SJSA1 (cell line): ENCODE results near the gene LRRC26. TPM values are rescaled to one million over a fixed set of nuclear protein-coding genes. Genes with fewer than 3 reads are reported as not detected.

ENCODE experiments used
- DNase-seq, 2 experiments: peaks; one replicate each; pipeline ENCODE4 v3.0.0-alpha.2; 2015 to 2020; ENCODE audit warnings: low spot score in 2 of 2, low read depth in 1 of 2
- H3K27ac ChIP-seq: fragments of 250-450 bp; sonication (Bioruptor Pico); 2 replicates; pipeline ENCODE4 v1.5.1; 2020; ENCODE audit warnings: mild to moderate bottlenecking, moderate library complexity
- H3K27me3 ChIP-seq: fragments of 250-450 bp; sonication (Bioruptor Pico); replicated peaks from 2 replicates; pipeline ENCODE4 v1.5.1; 2020; ENCODE audit warnings: mild to moderate bottlenecking, moderate library complexity
- H3K36me3 ChIP-seq: fragments of 250-450 bp; sonication (Bioruptor Pico); 2 replicates; pipeline ENCODE4 v1.5.1; 2020; ENCODE audit warnings: mild to moderate bottlenecking
- H3K4me1 ChIP-seq: fragments of 250-450 bp; sonication (Bioruptor Pico); replicated peaks from 2 replicates; pipeline ENCODE4 v1.6.1; 2021; ENCODE audit warnings: mild to moderate bottlenecking
- H3K4me3 ChIP-seq: fragments of 250-450 bp; sonication (Bioruptor Pico); 2 replicates; pipeline ENCODE4 v1.5.1; 2020; ENCODE audit warnings: mild to moderate bottlenecking
- H3K9me3 ChIP-seq: fragments of 250-450 bp; sonication (Bioruptor Pico); replicated peaks from 2 replicates; pipeline ENCODE4 v1.5.1; 2020; ENCODE audit warnings: mild to moderate bottlenecking
- total RNA-seq: library from RNA; depleted of rRNA; stranded (reverse); fragments of >200 nt; shearing (Covaris generic); gene quantifications from 2 replicates; pipeline ENCODE4 v1.2.3, GENCODE V29; 2014

The LRRC26 gene
- total RNA-seq, 1 experiment from 2014 or later: not detected

DNA sequence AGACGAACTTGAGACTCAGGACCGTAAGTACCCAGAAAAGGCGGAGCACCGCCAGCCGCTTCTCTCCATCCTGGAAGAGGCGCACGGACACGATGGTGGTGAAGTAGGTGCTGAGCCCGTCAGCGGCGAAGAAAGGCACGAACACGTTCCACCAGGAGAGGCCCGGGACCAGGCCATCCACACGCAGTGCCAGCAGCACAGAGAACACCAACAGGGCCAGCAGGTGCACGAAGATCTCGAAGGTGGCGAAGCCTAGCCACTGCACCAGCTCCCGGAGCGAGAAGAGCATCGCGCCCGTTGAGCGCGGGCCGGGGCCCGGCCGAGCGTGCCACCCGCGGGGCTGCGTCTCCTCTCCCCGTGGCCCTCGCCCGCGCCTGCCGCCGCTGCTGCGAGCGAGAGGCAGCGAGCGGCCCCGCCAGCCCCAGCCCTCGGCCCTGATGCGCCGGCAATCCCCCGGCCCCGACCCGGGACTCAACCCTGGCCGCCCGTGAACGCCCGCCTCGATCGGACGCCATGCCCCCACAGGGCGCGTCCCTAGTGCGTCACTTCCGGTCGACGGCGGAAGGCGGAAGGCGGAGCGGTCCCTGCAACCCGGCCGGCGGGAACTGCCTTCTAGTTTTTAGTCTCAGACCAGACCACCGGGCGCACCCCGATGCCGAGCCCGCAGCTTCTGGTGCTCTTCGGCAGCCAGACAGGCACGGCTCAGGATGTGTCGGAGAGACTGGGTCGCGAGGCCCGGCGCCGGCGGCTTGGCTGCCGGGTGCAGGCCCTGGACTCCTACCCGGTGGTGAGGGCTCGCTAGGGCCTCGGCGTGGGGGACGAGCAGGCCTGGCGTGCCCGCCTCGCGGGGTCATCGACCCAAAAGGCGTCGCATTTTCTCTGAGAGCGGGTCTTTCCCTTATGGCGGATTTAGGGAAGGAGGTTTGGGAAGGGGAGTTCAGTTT, 35.5 kb upstream of the LRRC26 start, which contains the start of the genes NDOR1 and TMEM203:
TSS of gene NDOR1 (plus strand) at position 575 of the 944 bp plus-strand sequence. CDS start at position 653, 78 bp downstream.
TSS of gene TMEM203 (minus strand) at position 523 of the 944 bp plus-strand sequence. CDS start at position 289, 234 bp downstream.
- no peaks in the 10 kb centered on the region for H3K9me3 ChIP-seq
- H3K4me3 ChIP-seq: peak within 1 kb of the TSS; percentile 88
- H3K36me3 ChIP-seq: peaks cover 43% of the 10 kb centered on the region
- no peaks in the 10 kb centered on the region for H3K27me3 ChIP-seq
- H3K27ac ChIP-seq: peak within 1 kb of the TSS; percentile 46
- DNase-seq: peak; percentile 74 to 88
- H3K4me1 ChIP-seq: peaks cover 19% of the 10 kb centered on the region

DNA sequence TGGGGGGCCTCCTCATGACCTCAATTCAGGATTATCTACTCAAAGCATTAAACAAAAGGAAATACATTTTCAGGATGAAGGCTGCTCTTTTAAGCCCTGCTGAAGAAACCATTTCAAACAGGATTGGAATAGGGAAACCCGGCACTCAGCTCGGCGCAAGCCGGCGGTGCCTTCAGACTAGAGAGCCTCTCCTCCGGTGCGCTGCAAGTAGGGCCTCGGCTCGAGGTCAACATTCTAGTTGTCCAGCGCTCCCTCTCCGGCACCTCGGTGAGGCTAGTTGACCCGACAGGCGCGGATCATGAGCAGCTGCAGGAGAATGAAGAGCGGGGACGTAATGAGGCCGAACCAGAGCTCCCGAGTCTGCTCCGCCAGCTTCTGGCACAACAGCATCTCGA, 34.9 kb upstream of the LRRC26 start:
- DNase-seq: no peak
- no peak overlapping the region for H3K27ac ChIP-seq
- H3K4me3 ChIP-seq: peak overlapping the region; percentile 88
- peaks cover 20% of the 10 kb centered on the region for H3K4me1 ChIP-seq
- no peaks in the 10 kb centered on the region for H3K27me3 ChIP-seq
- no peaks in the 10 kb centered on the region for H3K9me3 ChIP-seq
- H3K36me3 ChIP-seq: peaks cover 40% of the 10 kb centered on the region

DNA sequence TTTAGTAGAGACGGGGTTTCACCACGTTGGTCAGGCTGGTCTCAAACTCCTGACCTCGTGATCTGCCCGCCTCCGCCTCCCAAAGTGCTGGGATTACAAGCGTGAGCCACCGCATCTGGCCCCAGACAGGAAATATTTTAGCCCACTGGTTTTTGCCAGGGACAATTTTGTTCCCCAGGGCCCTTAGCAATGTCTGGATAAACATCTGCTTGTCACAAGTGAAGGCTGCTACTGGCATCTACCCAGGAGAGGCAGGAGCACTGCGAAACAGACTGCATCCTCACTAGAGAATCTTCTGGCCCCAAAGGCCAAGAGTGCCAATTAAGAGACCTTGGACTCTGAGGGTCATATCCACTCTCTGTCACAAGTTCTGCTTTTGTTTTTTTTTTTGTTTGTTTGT, 33.1 kb upstream of the LRRC26 start:
- Histone ChIP-seq H3K4me3 (no peak overlapping the region), H3K27ac (no peak overlapping the region), H3K4me1 (peaks cover 27% of the 10 kb centered on the region), H3K9me3 (no peaks in the 10 kb centered on the region), H3K27me3 (no peaks in the 10 kb centered on the region), H3K36me3 (peaks cover 30% of the 10 kb centered on the region)
- DNase-seq: no peak

DNA sequence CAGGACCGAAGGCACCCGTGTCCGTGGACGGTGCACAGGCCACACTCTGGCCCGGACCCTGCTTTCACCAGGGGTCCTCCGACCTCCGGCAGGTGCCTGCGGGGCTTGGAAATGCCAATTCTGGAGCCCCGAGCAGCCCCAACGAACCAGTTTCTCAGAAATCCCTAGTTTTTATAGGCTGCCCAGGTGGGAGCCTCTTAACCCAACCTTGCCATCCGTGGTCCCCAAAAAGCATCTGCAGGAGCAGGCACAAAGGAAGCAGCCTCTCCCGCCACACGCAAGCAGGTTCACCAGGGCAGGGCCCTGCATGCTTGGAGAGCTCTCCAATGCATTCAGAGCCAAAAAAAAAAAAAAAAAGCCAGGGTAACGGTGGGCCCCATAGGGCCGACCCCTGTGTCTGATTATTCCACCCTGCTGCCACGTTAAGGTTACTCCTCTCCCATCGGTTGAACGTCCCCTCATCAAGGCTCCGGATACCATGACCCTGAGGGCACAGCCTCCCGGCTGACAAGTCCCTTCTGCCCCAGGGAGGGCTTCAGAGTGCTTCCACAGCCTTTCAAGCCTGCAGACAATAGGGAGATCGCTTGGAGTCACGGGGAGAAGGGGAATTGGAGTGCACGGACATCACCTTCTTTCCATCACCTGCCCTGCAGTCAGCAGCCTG, 31.5 kb upstream of the LRRC26 start:
- peaks cover 21% of the 10 kb centered on the region for H3K4me1 ChIP-seq
- H3K27me3 ChIP-seq: no peaks in the 10 kb centered on the region
- no peaks in the 10 kb centered on the region for H3K9me3 ChIP-seq
- H3K27ac ChIP-seq: no peak overlapping the region
- H3K36me3 ChIP-seq: peaks cover 16% of the 10 kb centered on the region; the same call in 1 of the 2 replicates
- DNase-seq: no peak
- H3K4me3 ChIP-seq: peak overlapping the region; percentile 77

DNA sequence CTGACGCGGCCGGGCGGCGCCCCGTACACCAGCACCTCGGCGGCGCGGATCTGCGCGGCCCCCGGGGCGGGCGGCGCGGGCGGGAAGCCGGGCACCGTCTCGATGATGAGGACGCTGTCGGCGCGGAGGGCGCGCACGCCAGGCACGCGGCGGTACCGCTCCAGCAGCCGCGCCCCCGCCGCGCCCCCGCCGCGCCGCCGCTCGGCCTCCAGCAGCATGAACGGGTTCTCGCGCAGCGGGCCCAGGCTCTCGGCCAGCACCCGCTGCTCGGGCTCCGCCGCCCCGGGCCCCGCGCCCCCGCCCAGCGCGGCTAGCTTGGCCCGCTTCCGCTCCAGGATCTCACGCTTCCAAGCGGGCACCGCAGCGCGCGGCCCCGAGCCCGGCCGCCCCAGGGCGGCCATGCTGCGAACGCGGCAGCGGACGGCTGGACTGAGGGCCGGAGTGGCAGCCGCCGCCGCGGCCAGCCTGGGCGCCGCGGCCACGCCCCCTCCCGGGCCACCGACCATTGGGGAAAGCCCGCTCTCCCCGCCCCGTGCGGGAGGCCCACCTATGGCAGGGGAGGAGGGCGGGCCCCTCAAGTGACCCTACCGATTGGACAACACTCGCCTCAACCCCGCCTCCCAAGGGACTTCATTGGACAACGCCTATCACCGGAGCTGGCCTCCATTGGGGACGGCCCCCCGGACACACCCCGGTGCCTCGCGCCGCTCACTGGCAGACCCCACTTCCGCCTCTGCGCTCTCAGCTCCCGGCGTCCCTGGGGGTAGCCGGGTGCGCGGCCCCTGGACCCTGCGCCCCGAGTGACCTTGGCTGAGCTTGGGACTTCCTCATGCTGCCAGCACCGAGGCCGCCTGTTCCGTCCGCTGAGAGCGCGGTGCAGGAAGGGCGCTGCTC, 30.7 kb upstream of the LRRC26 start, which contains the start of gene TPRN:
TSS of gene TPRN (minus strand) at position 431 of the 894 bp plus-strand sequence. CDS start at position 401, 30 bp downstream.
- no peaks in the 10 kb centered on the region for H3K27me3 ChIP-seq
- peak within 1 kb of the TSS; percentile 77 for H3K4me3 ChIP-seq
- no peaks in the 10 kb centered on the region for H3K9me3 ChIP-seq
- no peak within 1 kb of the TSS for H3K27ac ChIP-seq
- peaks cover 19% of the 10 kb centered on the region for H3K4me1 ChIP-seq
- H3K36me3 ChIP-seq: peaks cover 14% of the 10 kb centered on the region; the same call in 1 of the 2 replicates
- peak; percentile 98 to 99 for DNase-seq

DNA sequence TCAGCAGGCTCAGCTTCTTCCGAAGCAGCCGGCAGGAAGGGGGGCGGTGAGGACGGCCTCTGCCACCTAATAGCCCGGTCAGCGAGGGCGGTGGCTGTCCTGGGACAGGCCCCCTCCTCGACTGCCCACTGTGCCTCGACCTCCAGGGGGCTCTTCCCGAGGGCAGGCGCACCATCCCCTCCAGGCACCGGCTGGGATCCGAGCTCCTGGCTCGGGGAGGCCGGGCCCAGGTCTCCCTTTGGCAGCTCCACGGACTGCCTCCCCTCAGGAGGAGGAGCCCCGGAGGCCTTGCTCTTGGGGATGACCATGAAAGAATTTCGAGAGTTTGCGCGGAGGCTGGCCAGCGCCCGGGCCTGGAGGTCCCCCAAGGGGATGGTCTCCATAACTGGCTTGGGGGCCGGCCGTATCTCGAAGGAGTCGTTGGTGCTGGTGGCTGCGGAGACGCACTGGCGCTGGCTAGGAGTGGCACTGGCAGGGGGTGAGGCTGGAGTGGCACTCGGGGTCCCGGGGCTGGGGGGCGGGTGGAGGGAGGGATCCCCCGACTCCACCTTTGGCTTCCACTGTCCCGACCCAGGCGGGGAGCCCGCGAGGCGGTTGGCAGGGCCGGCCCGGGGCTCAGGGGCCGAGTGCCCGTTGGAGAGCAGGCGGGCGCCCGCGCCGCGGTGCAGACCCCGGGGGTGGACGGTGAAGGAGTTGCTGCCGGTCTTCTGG, 29.7 kb upstream of the LRRC26 start:
- Histone ChIP-seq H3K4me1 (peaks cover 15% of the 10 kb centered on the region), H3K27me3 (no peaks in the 10 kb centered on the region), H3K9me3 (no peaks in the 10 kb centered on the region), H3K36me3 (peaks cover 6% of the 10 kb centered on the region; the same call in 1 of the 2 replicates), H3K27ac (no peak overlapping the region), H3K4me3 (peak overlapping the region; percentile 77)
- no peak for DNase-seq

DNA sequence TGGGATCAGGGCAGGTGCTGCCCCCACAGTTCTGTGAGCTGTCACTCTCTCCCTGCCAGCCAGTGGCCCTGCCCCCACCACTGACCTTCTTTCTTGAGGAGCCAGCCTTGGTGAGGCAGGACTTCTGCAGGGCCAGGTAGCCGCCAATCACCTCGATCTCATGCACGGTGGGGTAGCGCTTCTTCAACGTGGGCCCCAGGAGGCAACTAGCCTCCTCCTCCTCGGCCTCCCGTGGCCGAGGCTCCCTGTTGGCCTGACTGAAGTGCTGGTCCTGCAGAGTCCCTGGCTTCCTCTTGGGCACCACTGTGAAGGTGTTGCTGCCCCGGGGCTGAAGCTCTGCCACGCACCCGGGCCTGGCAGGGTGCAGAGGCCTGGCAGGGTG, 29.0 kb upstream of the LRRC26 start:
- DNase-seq: no peak
- Histone ChIP-seq H3K4me3 (no peak overlapping the region), H3K4me1 (peaks cover 8% of the 10 kb centered on the region), H3K9me3 (no peaks in the 10 kb centered on the region), H3K27me3 (no peaks in the 10 kb centered on the region), H3K27ac (no peak overlapping the region), H3K36me3 (peaks cover under 1% of the 10 kb centered on the region; the same call in 1 of the 2 replicates)

DNA sequence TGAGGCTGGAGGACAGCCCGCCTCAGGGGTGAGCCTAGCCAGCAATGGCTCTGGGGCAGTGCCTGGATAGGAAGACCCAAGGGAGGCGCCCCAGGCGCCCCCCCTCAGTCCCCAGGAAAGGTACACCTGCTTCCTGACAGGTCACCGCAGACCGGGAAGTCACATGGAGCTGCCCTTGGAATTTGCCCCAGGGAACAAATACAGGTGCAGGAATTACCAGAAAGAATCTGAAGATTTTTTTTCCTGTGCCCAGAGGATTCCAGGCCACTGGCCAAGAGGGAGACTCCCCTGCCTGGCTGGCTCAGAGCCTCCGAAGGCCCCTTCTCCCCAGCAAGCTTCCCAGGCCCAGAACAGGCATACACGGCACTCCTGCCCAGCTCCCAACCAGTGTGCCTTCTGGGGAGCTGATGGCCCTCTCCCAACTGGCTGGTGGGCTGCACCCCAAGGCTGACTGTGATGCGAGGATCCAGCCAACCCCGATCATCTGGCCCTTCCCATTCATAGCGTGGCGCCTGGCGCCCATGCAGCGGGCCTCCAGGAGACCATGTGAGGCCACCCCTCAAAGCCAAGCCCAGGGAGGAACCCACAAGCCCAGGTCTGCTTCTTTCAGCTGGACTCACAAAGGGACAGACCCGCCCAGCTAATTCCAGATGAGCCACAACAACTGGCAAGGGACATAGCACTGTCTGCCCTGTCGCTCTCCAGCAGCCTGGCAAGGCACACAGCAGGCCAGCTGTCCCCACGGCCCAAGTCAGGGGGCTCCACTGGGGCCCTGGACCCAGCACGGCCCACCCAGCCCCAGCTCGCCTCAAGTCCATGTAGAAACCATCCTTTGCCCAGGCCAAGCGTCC, 28.4 kb upstream of the LRRC26 start:
- DNase-seq: no peak
- Histone ChIP-seq H3K4me3 (no peak overlapping the region), H3K27ac (no peak overlapping the region), H3K4me1 (peaks cover 8% of the 10 kb centered on the region), H3K9me3 (no peaks in the 10 kb centered on the region), H3K27me3 (no peaks in the 10 kb centered on the region), H3K36me3 (no peaks in the 10 kb centered on the region; the same call in 1 of the 2 replicates)

DNA sequence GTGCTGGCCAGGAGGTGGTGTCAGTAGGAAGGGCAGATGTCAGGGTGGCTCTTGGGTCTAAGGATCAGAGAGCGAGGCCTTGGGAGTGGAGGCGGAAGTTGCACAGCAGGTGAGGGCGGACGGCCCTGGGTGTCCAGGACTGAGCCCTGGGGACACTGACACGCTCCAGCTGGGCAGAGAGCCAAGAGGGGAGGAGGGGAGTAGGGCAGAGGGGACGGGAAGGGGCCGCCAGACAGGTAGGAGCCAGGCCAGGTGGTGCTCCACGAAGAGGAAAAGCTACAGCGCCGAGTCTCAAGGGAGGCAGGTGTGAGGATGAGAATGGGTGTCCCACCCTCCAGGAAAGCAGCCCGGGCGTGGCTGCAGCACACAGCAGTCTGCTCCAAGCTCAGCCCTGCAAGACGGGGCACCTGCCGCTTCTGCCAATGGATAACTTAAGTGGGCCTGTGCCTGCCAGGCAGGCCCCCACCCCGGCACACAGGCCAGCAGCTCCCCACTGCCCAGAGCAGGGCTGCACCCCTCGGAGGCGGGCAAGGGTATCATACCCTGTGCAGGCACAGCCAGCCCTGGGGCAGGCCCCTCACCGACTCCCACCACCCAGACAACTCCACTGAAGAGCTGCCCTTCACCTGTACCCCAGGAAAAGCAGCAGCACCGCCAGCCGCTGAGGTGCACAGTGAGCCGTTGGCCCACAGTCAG, 25.8 kb upstream of the LRRC26 start:
- H3K27ac ChIP-seq: no peak overlapping the region
- H3K9me3 ChIP-seq: no peaks in the 10 kb centered on the region
- peaks cover 18% of the 10 kb centered on the region for H3K36me3 ChIP-seq
- H3K4me3 ChIP-seq: no peak overlapping the region
- H3K4me1 ChIP-seq: peaks cover 8% of the 10 kb centered on the region; the same call in 1 of the 2 replicates
- H3K27me3 ChIP-seq: no peaks in the 10 kb centered on the region
- DNase-seq: no peak

DNA sequence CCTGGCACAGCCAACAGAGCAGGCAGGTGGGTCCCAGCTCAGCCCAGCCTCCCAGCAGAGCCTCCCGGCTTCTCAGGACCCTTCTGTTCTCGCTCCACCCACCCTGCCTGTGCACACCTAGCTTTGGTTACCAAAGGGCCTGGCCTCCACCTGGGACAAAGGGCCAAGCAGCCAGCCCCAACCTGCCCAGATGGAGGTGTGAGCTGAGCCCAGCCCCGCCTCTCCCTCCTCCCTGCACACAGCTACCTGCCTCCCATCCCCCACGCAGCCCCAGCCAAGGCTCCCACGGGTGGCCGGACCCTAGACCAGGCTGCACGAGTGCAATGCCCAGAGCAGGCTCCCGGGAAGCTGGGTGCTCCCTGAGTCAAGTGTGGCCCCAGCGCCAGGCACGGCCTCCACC, 25.1 kb upstream of the LRRC26 start:
- DNase-seq: no peak
- H3K36me3 ChIP-seq: peaks cover 25% of the 10 kb centered on the region
- no peaks in the 10 kb centered on the region for H3K9me3 ChIP-seq
- H3K4me3 ChIP-seq: no peak overlapping the region
- no peak overlapping the region for H3K27ac ChIP-seq
- no peaks in the 10 kb centered on the region for H3K27me3 ChIP-seq
- H3K4me1 ChIP-seq: peaks cover 11% of the 10 kb centered on the region

DNA sequence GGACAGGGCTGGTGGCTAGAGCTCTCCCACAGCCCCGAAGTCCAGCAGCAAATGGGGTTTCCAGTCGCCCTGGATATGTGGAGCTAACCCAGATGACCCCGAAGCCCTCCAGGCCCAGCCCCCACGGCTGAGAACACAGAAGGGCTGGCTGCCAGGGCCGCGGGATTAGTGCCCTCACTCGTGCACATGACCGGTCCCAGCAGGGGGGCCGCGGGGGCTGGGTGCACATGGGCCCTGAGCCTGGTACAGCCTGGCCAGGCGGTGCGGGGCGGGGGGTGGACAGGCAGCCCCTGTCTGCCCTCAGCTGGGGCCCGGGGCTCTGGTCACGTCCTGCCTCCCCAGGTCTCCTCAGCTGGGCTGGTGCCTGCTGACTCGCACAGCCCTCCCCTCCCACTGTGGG, 24.5 kb upstream of the LRRC26 start:
- H3K4me3 ChIP-seq: no peak overlapping the region
- no peak overlapping the region for H3K27ac ChIP-seq
- DNase-seq: no peak

More for the DNA sequence above, 24.5 kb upstream of the LRRC26 start:
- peaks cover 30% of the 10 kb centered on the region for H3K36me3 ChIP-seq
- H3K27me3 ChIP-seq: no peaks in the 10 kb centered on the region
- peaks cover 11% of the 10 kb centered on the region for H3K4me1 ChIP-seq
- no peaks in the 10 kb centered on the region for H3K9me3 ChIP-seq
